Fibroblast of pulmonary artery (primary cell): Measurements from ENCODE around the gene HS2ST1.
A peak's percentile ranks its signal among the peaks of the same experiment; 100 is the strongest.

ENCODE experiments used
- DNase-seq: peaks from one replicate; pipeline ENCODE4 v3.0.0-alpha.2; 2010; ENCODE audit warnings: low read depth
- H3K4me3 ChIP-seq: replicated peaks from 2 replicates; pipeline ENCODE4 v1.5.1; 2011; ENCODE audit warnings: low read depth, mild to moderate bottlenecking, control low read depth, low read length, moderate library complexity
- TF ChIP-seq, protein P1 (sequence below): IDR thresholded peaks from 2 replicates; pipeline ENCODE4 v1.5.1; 2011; ENCODE audit warnings: mild to moderate bottlenecking, control low read depth, low read length, inconsistent platforms; ENCODE audit errors: missing control alignments

Gene HS2ST1

DNA sequence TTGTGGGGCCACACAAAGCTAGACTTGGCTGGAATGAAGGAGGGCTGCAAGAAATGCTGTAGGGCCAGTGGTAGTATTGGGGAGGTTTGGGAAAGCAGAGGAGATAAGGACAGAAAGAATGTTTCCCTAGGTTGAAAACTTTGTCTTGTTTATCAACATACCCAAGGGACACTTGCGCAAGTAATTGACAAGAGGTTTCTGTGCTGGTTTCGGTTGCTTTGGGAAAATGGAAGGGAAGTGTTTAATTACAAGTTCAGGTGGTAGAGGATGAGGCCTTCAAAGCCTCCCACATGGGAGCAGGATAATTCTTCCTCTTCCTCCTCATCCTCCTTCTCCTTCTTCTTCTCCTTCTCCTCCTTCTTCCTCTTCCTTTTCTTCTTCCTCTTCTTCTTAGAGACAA, 232.1 kb downstream of the HS2ST1 start:
- no peak for DNase-seq
- H3K4me3 ChIP-seq, result no peak overlapping the region
- TF ChIP-seq, protein P1, sequence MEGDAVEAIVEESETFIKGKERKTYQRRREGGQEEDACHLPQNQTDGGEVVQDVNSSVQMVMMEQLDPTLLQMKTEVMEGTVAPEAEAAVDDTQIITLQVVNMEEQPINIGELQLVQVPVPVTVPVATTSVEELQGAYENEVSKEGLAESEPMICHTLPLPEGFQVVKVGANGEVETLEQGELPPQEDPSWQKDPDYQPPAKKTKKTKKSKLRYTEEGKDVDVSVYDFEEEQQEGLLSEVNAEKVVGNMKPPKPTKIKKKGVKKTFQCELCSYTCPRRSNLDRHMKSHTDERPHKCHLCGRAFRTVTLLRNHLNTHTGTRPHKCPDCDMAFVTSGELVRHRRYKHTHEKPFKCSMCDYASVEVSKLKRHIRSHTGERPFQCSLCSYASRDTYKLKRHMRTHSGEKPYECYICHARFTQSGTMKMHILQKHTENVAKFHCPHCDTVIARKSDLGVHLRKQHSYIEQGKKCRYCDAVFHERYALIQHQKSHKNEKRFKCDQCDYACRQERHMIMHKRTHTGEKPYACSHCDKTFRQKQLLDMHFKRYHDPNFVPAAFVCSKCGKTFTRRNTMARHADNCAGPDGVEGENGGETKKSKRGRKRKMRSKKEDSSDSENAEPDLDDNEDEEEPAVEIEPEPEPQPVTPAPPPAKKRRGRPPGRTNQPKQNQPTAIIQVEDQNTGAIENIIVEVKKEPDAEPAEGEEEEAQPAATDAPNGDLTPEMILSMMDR, result no peak

DNA sequence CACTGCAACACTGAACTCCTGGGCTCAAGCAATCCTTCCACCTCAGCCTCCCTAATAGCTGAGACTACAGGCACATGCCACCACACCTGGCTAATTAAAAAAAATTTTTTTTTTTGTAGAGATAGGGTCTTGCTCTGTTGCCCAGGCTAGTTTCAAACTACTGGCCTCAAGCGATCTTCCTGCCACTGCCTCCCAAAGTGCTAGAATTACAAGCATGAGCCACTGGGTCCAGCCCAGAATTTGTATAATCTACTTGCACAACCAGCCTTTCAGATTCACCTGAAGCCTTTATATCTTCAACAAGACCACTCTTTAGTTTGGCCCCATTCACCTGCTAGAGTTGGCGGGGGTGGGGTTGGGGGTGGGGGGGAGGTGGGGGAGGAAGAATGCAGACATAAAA, 232.6 kb downstream of the HS2ST1 start:
- no peak overlapping the region for H3K4me3 ChIP-seq
- TF ChIP-seq, protein P1, result no peak
- DNase-seq, result no peak

DNA sequence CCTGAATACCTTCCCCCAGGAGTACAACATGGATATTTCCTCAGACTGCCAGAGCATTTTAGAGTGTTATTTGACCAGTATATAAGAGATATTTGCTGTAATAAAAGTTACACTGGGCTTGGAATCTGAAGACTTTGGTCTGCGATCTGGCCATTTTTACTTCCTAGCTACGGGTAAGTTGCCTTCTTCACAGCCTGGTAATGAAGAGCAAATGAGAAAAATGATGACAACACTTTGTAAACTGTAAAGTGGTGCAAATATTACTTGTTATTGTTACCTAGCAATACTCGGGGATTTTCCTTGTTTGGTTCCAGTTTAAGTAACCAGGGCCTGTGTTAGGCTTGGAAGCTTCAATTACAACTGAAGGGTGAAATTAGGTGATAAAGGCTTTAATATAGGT, 233.4 kb downstream of the HS2ST1 start:
- H3K4me3 ChIP-seq, result no peak overlapping the region
- no peak for DNase-seq
- TF ChIP-seq, protein P1, result no peak

DNA sequence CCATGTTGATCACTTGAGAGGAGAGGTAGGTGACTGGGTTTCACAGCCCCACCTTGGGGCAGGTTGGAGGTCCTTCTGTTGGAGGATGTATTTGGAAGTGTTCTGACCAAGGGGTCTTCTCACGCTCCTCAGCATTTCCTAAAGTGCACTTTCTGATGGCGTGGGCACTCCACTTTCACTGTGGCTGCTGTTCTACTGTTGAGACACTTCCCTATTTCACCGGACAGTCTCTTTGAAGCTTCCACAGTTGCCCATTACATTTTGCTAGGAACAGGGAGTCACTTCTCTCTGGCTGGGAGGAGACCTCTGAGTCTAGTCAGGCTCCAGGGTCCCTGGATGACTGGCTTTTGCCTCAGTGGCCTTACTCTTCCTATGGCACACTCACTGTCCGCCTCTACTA, 234.2 kb downstream of the HS2ST1 start:
- H3K4me3 ChIP-seq, result no peak overlapping the region
- DNase-seq, result no peak
- TF ChIP-seq, protein P1, result no peak

DNA sequence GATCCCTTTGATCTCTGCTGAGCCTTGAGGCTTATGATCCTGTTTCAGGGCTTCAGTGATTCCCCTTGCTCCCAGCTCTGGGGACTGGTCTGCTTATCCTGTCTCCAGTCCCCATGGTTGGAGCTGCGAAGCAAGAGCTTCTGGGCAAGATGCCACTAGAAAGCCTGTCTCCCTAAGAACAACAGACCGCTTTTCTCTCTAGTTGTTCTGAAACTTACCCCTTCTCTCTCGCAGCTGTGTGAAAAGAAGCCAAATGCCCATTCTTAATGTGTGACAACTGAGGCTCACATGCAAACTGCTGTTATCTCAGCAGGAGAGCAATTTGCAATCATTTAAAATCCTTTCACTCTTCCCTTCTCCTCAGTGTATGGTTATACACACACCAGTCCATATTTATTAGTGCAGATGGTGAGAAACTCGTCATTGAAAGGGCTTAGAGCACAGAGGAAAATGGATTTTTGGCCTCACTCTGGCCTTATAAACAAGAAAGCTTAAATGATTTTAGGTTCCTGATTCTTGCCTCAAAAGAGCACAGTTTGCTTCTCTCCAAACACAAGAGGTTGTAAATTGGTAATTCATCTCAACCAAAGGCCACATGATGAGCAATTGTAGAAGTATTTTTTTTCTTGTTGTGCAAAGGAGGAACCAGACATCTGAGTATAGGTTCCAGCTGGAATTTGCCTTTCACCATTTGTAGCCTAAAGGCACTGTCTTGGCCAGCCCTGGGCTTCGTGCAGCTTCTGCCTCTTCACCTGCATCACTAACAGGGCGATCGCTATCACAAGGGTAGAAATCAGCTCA, 235.0 kb downstream of the HS2ST1 start:
- H3K4me3 ChIP-seq, result no peak overlapping the region
- TF ChIP-seq, protein P1, result no peak
- peak; percentile 33 for DNase-seq

DNA sequence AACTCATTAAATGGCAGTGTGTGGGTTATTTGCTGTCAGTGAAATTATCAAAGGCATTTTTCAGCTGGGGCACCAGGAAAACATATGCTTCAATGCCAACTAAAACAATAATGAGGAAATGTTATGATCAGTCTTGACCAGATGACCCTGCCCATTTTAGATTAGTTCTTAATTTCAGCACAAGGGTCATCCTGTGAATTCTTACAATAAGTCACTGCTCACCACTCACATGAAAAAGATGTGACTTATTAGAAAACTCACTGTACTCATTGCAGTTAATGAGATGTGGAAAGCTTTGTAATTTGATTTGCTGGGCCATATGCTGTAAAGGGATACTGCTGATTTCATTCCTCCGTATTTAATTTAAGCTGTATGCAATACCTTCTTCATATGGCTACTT, 235.7 kb downstream of the HS2ST1 start:
- TF ChIP-seq, protein P1, result no peak
- no peak for DNase-seq
- no peak overlapping the region for H3K4me3 ChIP-seq
